K562 (cell line): Measurements from ENCODE around the gene CNP. TPM values are rescaled to one million over a fixed set of nuclear protein-coding genes. Genes with fewer than 3 reads are reported as not detected.

Experiments
- ATAC-seq: fragments of 200-7000 bp; cut with Tn5 transposase; 3 replicates; pipeline ENCODE4 v1.9.1; 2020; ENCODE audit warnings: moderate library complexity
- BruUV-seq: library from RNA; stranded (reverse); fragments of 400-500 nt; replicated peaks from 2 replicates; lab custom pipeline; 2021; lab: Mats Ljungman, UMichigan
- CTCF ChIA-PET: fragments of 300-600 bp; formaldehyde crosslinking; extraction: SDS; loops from one replicate; lab custom pipeline; 2021; ENCODE audit warnings: low intra/inter-chr PET ratio; lab: Yijun Ruan, JAX
- POLR2A ChIA-PET: fragments of 300-600, 350-650 bp; sonication (Branson Sonifier 250); formaldehyde crosslinking; extraction: SDS; loops from one replicate; lab custom pipeline; 2021; ENCODE audit warnings: antibody characterized with exemption, inconsistent platforms; lab: Yijun Ruan, JAX
- DNase-seq, 4 experiments: peaks; one replicate each; pipeline versions ENCODE4 v3.0.0 to v3.0.0-alpha.2; 2011 to 2018; ENCODE audit warnings: low spot score in 3 of 4, mixed read lengths in 3 of 4; ENCODE audit errors: extremely low read depth in 1 of 4
- FAIRE-seq: peaks from 2 replicates; lab custom pipeline; 2011; peaks lifted over from hg19 to GRCh38; lab: Jason Lieb, UNC
- H2AFZ ChIP-seq: 2 replicates; pipeline ENCODE4 v1.6.0; 2011; ENCODE audit warnings: low read depth, low read length, control low read depth, inconsistent platforms
- H3K27ac ChIP-seq: fragments of 200-600 bp; 3 replicates; pipeline ENCODE4 v1.8.0; 2011; ENCODE audit warnings: low read depth, mild to moderate bottlenecking, control low read depth, inconsistent platforms, low read length, moderate library complexity, mixed read lengths; ENCODE audit errors: extremely low read depth
- H3K27me3 ChIP-seq, 2 experiments: fragments of 300-600 bp in 1 of 2; 2 replicates in 1 of 2; 3 replicates in 1 of 2; pipeline versions ENCODE4 v1.6.0 to v1.8.0; 2011; ENCODE audit warnings: inconsistent platforms in 2 of 2, low read length in 2 of 2, mild to moderate bottlenecking in 1 of 2, mixed read lengths in 1 of 2, moderate library complexity in 1 of 2; ENCODE audit not compliant: control insufficient read depth in 2 of 2, insufficient read depth in 2 of 2
- H3K36me3 ChIP-seq: fragments of 300-600 bp; 3 replicates; pipeline ENCODE4 v1.8.0; 2011; ENCODE audit warnings: mild to moderate bottlenecking, low read length, inconsistent platforms; ENCODE audit not compliant: control insufficient read depth, insufficient read depth
- H3K4me1 ChIP-seq, 2 experiments: fragments of 200-600 bp in 1 of 2; replicated peaks in 1 of 2; 2 replicates in 1 of 2; 3 replicates in 1 of 2; pipeline versions ENCODE4 v1.5.1 to v1.8.0; 2011; ENCODE audit warnings: inconsistent platforms in 2 of 2, low read length in 2 of 2, mild to moderate bottlenecking in 1 of 2, mixed read lengths in 1 of 2, moderate library complexity in 1 of 2; ENCODE audit not compliant: control insufficient read depth in 2 of 2, insufficient read depth in 2 of 2
- H3K4me2 ChIP-seq: 2 replicates; pipeline ENCODE4 v1.6.1; 2011; ENCODE audit warnings: low read length, control low read depth, inconsistent platforms, mixed read lengths; ENCODE audit not compliant: insufficient read depth
- H3K4me3 ChIP-seq: fragments of 200-600 bp; sonication (generic), shearing (Covaris generic); 2 replicates; pipeline ENCODE4 v1.5.1; 2016; ENCODE audit warnings: control low read depth, inconsistent platforms
- H3K79me2 ChIP-seq: fragments of 200-600 bp; 3 replicates; pipeline ENCODE4 v1.8.0; 2011; ENCODE audit warnings: low read length, inconsistent platforms; ENCODE audit not compliant: control insufficient read depth, insufficient read depth
- H3K9ac ChIP-seq, 2 experiments: 2 replicates each; pipeline versions ENCODE4 v1.6.0 to v1.6.1; 2011; ENCODE audit warnings: low read depth in 2 of 2, low read length in 2 of 2, control low read depth in 1 of 2, inconsistent platforms in 1 of 2, mild to moderate bottlenecking in 1 of 2, mixed read lengths in 1 of 2; ENCODE audit not compliant: insufficient read depth in 1 of 2
- H3K9me1 ChIP-seq: one replicate; pipeline ENCODE4 v1.6.0; 2011; ENCODE audit warnings: inconsistent platforms, mild to moderate bottlenecking, low read length, moderate library complexity; ENCODE audit not compliant: control insufficient read depth, insufficient read depth
- H3K9me3 ChIP-seq: replicated peaks from 2 replicates; pipeline ENCODE4 v1.5.1; 2011; ENCODE audit warnings: low read depth, low read length, inconsistent platforms; ENCODE audit not compliant: control insufficient read depth, insufficient read depth
- H4K20me1 ChIP-seq: replicated peaks from 2 replicates; pipeline ENCODE4 v1.6.1; 2011; ENCODE audit warnings: low read length, inconsistent platforms, mixed read lengths; ENCODE audit not compliant: control insufficient read depth, insufficient read depth
- ARID2 ChIP-seq: fragments of 450-650 bp; IDR thresholded peaks from 2 replicates; pipeline ENCODE4 v1.6.1; 2017; ENCODE audit warnings: antibody characterized with exemption, mild to moderate bottlenecking
- ATF7 ChIP-seq: fragments of 450-650 bp; IDR thresholded peaks from 2 replicates; pipeline ENCODE4 v1.7.1; 2014; ENCODE audit warnings: mild to moderate bottlenecking, moderate library complexity
- BMI1 ChIP-seq: fragments of 150-350 bp; IDR thresholded peaks from 2 replicates; pipeline ENCODE4 v1.6.1; 2014; ENCODE audit warnings: low read length
- CSDE1 ChIP-seq, 2 experiments: fragments of 450-650 bp; IDR thresholded peaks; 2 replicates each; pipeline ENCODE4 v1.6.1; 2016; ENCODE audit warnings: mild to moderate bottlenecking in 1 of 2
- DPF2 ChIP-seq: fragments of 450-650 bp; IDR thresholded peaks from 2 replicates; pipeline ENCODE4 v1.6.1; 2016
- GABPB2 ChIP-seq: fragments of 250-450 bp; sonication (Bioruptor Pico); conservative IDR thresholded peaks from 2 replicates; pipeline ENCODE4 v1.5.1; 2021; ENCODE audit warnings: mild to moderate bottlenecking
- JUN ChIP-seq, 2 experiments: sonication (generic) in 1 of 2; formaldehyde crosslinking in 1 of 2; IDR thresholded peaks; 2 replicates each; pipeline versions ENCODE4 v1.6.1 to v1.8.0; 2012 to 2022; ENCODE audit warnings: borderline replicate concordance in 2 of 2, mild to moderate bottlenecking in 2 of 2, improper control_type of control experiment in 1 of 2, low read depth in 1 of 2, low read length in 1 of 2, missing genetic modification reagents in 1 of 2
- L3MBTL2 ChIP-seq: fragments of 450-650 bp; IDR thresholded peaks from 2 replicates; pipeline ENCODE4 v1.6.1; 2016; ENCODE audit warnings: mild to moderate bottlenecking, moderate library complexity
- RBM34 ChIP-seq: fragments of 200-400 bp; formaldehyde crosslinking; IDR thresholded peaks from 2 replicates; pipeline ENCODE4 v1.6.1; 2018; ENCODE audit warnings: low read length, borderline replicate concordance; ENCODE audit not compliant: insufficient read depth
- SAFB2 ChIP-seq: fragments of 200-400 bp; formaldehyde crosslinking; IDR thresholded peaks from 2 replicates; pipeline ENCODE4 v1.6.1; 2018; ENCODE audit warnings: borderline replicate concordance, low read length, low read depth, moderate library complexity; ENCODE audit not compliant: severe bottlenecking
- STAG1 ChIP-seq: sonication (generic); formaldehyde crosslinking; IDR thresholded peaks from 2 replicates; pipeline ENCODE4 v1.5.0; 2020; ENCODE audit warnings: missing genetic modification reagents, borderline replicate concordance
- ZNF384 ChIP-seq: IDR thresholded peaks from 2 replicates; pipeline ENCODE4 v1.6.1; 2012; ENCODE audit warnings: low read depth, low read length, improper control_type of control experiment
- ZNF668 ChIP-seq: fragments of 250-450 bp; sonication (Bioruptor Pico); IDR thresholded peaks from 2 replicates; pipeline ENCODE4 v1.8.0; 2022; ENCODE audit warnings: mild to moderate bottlenecking, inconsistent platforms
- WGBS: fragments of 100-300 bp; shearing (Covaris generic); methylation state at CpG from one replicate; pipeline ENCODE4 v1.1.6; 2016; ENCODE audit warnings: low coverage, mixed read lengths; ENCODE audit not compliant: insufficient coverage; ENCODE audit errors: missing lambda C conversion rate; 5-methylcytosine and 5-hydroxymethylcytosine counted together
- in situ Hi-C: fragments of 300-500 bp; cut with MboI; formaldehyde crosslinking; loops from 4 replicates; pipeline ENCODE4 v1.15.0; 2018; ENCODE audit warnings: inconsistent platforms, mixed read lengths
- intact Hi-C: fragments of 100-400 bp; cut with micrococcal nuclease; formaldehyde crosslinking; loops from 2 replicates; pipeline ENCODE4 v1.14.2; 2022
- polyA plus RNA-seq, 8 experiments: library from polyadenylated mRNA; depleted of rRNA in 4 of 8; stranded (reverse) in 5 of 8; unstranded in 3 of 8; fragments of >200 nt; fragmentation: Nextera tagmentation in 2 of 8; fragmentation: Illumina TruSeq in 1 of 8; extraction: Ambion mirVana in 2 of 8; extraction: Trizol in 1 of 8; gene quantifications; 2 replicates each; pipeline versions ENCODE4 v1.2.1 to v1.2.3, GENCODE V29; 2011 to 2014; ENCODE audit warnings: inconsistent platforms in 1 of 8, missing spikeins in 1 of 8
- total RNA-seq, 7 experiments: library from RNA; depleted of rRNA in 6 of 7; stranded (reverse); fragments of >200 nt in 6 of 7; fragmentation: Illumina TruSeq in 2 of 7; extraction: Trizol in 2 of 7; gene quantifications; 2 replicates each; pipeline versions ENCODE4 v1.2.1 to v1.2.3, GENCODE V29; 2011 to 2021; ENCODE audit warnings: low replicate concordance in 1 of 7
- TF ChIP-seq, protein P1 (sequence below), 2 experiments: fragments of 450-650 bp in 1 of 2; sonication (generic) in 1 of 2; formaldehyde crosslinking in 1 of 2; IDR thresholded peaks in 1 of 2; conservative IDR thresholded peaks in 1 of 2; 2 replicates each; pipeline versions ENCODE4 v1.6.1 to v1.8.1; 2016 to 2023; ENCODE audit warnings: mild to moderate bottlenecking in 2 of 2, moderate library complexity in 2 of 2, inconsistent platforms in 1 of 2, missing genetic modification reagents in 1 of 2
- TF ChIP-seq, protein P2 (sequence below): fragments of 450-650 bp; IDR thresholded peaks from 2 replicates; pipeline ENCODE4 v1.6.1; 2018; ENCODE audit not compliant: partially characterized antibody

Gene CNP
- total and polyA plus RNA-seq, 9 of the 15 experiments (the other 6 are each of a cell fraction or from before 2014, with no cell fraction given), result 1.7 to 52.0 (median 29.1) TPM

DNA sequence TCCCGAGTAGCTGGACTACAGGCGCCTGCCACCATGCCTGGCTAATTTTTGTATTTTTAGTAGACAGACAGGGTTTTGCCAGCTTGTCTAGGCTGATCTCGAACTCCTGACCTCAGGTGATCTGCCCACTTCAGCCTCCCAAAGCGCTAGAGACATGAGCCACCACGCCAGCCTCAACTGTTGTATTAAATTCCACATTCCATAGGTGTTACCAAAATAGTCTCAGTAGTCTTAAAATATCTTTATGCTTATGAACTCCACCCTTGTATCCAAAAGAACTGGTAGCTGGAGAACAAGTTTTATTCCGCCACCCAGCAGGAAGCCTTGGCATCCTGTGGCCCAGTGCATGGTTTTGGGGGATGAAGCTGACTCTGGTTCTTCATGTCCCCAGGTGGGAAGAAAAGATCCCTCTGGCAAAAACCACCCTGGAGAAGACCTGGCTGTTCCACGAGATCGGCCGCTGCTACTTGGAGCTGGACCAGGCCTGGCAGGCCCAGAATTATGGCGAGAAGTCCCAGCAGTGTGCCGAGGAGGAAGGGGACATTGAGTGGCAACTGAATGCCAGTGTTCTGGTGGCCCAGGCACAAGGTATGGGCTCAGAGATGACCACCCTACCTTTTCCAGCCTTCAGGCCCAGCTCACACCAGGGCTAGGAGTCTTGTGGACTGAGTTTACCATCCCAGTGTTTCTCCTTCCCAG is 17.7 kb upstream of the CNP start (continued):
- TF ChIP-seq SAFB2, result no peak
- TF ChIP-seq GABPB2 (CRISPR knock-in tag), result no peak
- no peak for TF ChIP-seq CSDE1 (IDR thresholded peaks at IDR 0.05)
- no peak for TF ChIP-seq L3MBTL2
- no peak for TF ChIP-seq RBM34

DNA sequence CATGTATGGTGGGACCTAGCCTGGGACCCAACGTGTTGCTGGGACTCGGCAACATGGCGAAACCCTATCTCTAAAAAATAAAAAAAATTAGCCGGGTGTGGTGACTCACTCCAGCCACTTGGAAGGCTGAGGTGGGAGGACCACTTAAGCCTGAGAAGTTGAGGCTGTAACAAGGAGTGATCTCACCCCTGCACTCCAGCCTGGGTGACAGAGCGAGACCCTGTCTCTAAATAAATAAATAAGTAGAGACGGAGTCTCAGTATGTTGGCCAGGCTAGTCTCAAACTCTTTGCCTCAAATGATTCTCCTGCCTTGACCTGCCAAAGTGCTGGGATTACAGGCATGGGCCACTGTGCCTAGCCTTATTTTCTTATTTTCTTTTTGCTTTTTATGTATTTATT is 10.1 kb upstream of the CNP start:
- Histone ChIP-seq H3K9me1 (peaks cover 3% of the 10 kb centered on the region), H3K4me2 (no peak overlapping the region), H3K4me1 (peaks cover 23 to 26% of the 10 kb centered on the region in 2 experiments), H3K27me3 (no peaks in the 10 kb centered on the region), H3K9ac (peak overlapping the region in 1 of 2 experiments; percentile 71; a peak in 1 of 4 replicates), H3K79me2 (no peaks in the 10 kb centered on the region), H3K9me3 (no peaks in the 10 kb centered on the region), H4K20me1 (no peaks in the 10 kb centered on the region), H3K36me3 (no peaks in the 10 kb centered on the region), H3K4me3 (no peak overlapping the region), H2AFZ (peak overlapping the region; percentile 48), H3K27ac (peak overlapping the region; percentile 15; the same call in 1 of the 3 replicates)
- BruUV-seq, result no TSS peak
- intact Hi-C loops, result loop anchor here (5.0 kb wide), 1 partner anchor 39 kb away; the partner anchor contains the start of gene ACLY
- peak in 1 of 4 experiments; percentile 53 for DNase-seq
- POLR2A ChIA-PET, result interaction anchor here (0.6 to 1.7 kb wide), 4 partner anchors 17 to 268 kb away, joined by 3 to 9 read pairs (median 4); partner anchors contain the start of gene EIF1
- in situ Hi-C loops, result loop anchor here (5.0 kb wide), 1 partner anchor 219 kb away; no protein-coding TSS in a partner anchor
- peak; percentile 44 for FAIRE-seq
- ATAC-seq, result peak; percentile 29
- WGBS, result 31% methylated on average over 6 of the region's 6 CpGs
- CTCF ChIA-PET, result no interaction called here
- TF ChIP-seq, protein P1, sequence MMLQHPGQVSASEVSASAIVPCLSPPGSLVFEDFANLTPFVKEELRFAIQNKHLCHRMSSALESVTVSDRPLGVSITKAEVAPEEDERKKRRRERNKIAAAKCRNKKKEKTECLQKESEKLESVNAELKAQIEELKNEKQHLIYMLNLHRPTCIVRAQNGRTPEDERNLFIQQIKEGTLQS (IDR thresholded peaks at IDR 0.05), result peak; percentile 88
- TF ChIP-seq, protein P1 (CRISPR knock-in tag; conservative IDR thresholded peaks at IDR 0.05), result no peak
- TF ChIP-seq ATF7 (peak; percentile 28; the same call in 1 of the 2 replicates), ARID2 (no peak), DPF2 (peak; percentile 41; the same call in 1 of the 2 replicates), STAG1 (CRISPR knock-in tag) (no peak), ZNF384 (peak; percentile 78), ZNF668 (CRISPR knock-in tag) (no peak), JUN (IDR thresholded peaks at IDR 0.05; ENCODE audit: borderline replicate concordance, low read depth, low read length) (peak; percentile 40; the same call in 1 of the 2 replicates), JUN (CRISPR knock-in tag; IDR thresholded peaks at IDR 0.05; ENCODE audit: borderline replicate concordance) (no peak), BMI1 (no peak)
- TF ChIP-seq, protein P2, sequence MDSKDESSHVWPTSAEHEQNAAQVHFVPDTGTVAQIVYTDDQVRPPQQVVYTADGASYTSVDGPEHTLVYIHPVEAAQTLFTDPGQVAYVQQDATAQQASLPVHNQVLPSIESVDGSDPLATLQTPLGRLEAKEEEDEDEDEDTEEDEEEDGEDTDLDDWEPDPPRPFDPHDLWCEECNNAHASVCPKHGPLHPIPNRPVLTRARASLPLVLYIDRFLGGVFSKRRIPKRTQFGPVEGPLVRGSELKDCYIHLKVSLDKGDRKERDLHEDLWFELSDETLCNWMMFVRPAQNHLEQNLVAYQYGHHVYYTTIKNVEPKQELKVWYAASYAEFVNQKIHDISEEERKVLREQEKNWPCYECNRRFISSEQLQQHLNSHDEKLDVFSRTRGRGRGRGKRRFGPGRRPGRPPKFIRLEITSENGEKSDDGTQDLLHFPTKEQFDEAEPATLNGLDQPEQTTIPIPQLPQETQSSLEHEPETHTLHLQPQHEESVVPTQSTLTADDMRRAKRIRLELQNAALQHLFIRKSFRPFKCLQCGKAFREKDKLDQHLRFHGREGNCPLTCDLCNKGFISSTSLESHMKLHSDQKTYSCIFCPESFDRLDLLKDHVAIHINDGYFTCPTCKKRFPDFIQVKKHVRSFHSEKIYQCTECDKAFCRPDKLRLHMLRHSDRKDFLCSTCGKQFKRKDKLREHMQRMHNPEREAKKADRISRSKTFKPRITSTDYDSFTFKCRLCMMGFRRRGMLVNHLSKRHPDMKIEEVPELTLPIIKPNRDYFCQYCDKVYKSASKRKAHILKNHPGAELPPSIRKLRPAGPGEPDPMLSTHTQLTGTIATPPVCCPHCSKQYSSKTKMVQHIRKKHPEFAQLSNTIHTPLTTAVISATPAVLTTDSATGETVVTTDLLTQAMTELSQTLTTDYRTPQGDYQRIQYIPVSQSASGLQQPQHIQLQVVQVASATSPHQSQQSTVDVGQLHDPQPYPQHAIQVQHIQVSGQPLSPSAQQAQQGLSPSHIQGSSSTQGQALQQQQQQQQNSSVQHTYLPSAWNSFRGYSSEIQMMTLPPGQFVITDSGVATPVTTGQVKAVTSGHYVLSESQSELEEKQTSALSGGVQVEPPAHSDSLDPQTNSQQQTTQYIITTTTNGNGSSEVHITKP, result peak; percentile 10
